ENCODE results near the gene ZMYM2. TPM values are rescaled to one million over a fixed set of nuclear protein-coding genes. Genes with fewer than 3 reads are reported as not detected.

ZMYM2 gene
- total RNA-seq, 4 donors from 2014 or later: 60.7 to 75.3 (median 68.1) TPM

- no peaks in the 10 kb centered on the region for H3K4me1 ChIP-seq
- no peak overlapping the region for H3K4me3 ChIP-seq
- H3K27ac ChIP-seq: no peak overlapping the region
- peaks cover 0 to 46% (median 12%) of the 10 kb centered on the region in 4 donors for H3K9me3 ChIP-seq
- WGBS, 2 donors: 98 to 99% methylated on average over 2 of the region's 2 CpGs
- TF ChIP-seq CTCF (IDR thresholded peaks at IDR 0.05) (no peak), POLR2A (IDR thresholded peaks at IDR 0.05) (no peak), EP300 (IDR thresholded peaks at IDR 0.05) (no peak)
- peaks cover 0 to 96% (median 0%) of the 10 kb centered on the region in 3 donors for H3K36me3 ChIP-seq
- DNase-seq (ENCODE audit: low spot score in 2 of 2): no peak
- H3K27me3 ChIP-seq: no peaks in the 10 kb centered on the region
These were observed 57.2 kb downstream of the ZMYM2 start for GRCh38 chr13:20015763-20016162.

DNA sequence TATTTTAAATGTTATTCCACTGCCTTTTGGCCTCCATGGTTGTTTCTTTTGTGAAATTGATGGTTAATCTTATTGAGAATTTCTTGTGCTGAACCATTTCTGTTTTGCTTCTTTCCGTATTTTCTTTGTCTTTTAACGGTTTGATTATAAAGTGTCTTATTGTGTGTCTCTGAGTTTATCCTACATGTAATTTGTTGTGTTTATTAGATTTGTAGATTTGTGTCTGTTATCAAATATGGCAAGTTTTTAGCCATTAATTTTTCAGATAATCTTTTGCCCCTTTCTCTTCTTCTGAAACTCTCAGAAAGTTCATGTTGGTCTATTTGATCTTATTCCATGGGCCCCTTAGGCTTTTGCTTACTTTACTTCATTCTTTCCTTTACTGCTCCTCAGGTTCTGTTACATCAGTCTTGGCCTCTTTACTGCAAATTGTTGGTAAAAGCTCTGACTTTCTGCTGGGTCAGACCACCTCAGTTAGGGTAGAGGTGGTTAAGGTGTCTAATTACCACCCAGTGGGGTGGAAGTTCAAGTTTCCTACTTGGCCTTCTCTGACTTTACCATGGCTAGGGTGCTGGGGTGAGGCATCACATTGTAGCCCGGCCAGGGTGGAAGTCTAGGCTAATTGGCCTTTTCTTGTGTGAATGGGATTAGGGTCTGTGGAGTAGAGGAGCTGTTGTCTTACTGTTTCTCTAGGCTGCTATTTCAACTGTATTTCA is 58.3 kb downstream of the ZMYM2 start:
- H3K9me3 ChIP-seq: peaks cover 0 to 46% (median 12%) of the 10 kb centered on the region in 4 donors
- H3K27ac ChIP-seq: no peak overlapping the region
- no peak for TF ChIP-seq EP300 (IDR thresholded peaks at IDR 0.05)
- TF ChIP-seq CTCF (IDR thresholded peaks at IDR 0.05): no peak
- no peak for TF ChIP-seq POLR2A (IDR thresholded peaks at IDR 0.05)
- 97 to 99% methylated on average over 3 of the region's 3 CpGs for WGBS, 2 donors
- H3K4me3 ChIP-seq: no peak overlapping the region
- peaks cover 0 to 96% (median 0%) of the 10 kb centered on the region in 3 donors for H3K36me3 ChIP-seq
- no peaks in the 10 kb centered on the region for H3K27me3 ChIP-seq
- no peak for DNase-seq (ENCODE audit: low spot score in 2 of 2)
- H3K4me1 ChIP-seq: no peaks in the 10 kb centered on the region

GRCh38 chr13:20017365-20017711 is 58.8 kb downstream of the ZMYM2 start:
- DNase-seq (ENCODE audit: low spot score in 2 of 2): no peak
- Histone ChIP-seq H3K27ac (no peak overlapping the region), H3K9me3 (peaks cover 0 to 46% (median 12%) of the 10 kb centered on the region in 4 donors), H3K27me3 (no peaks in the 10 kb centered on the region), H3K4me1 (peaks cover 0 to 3% (median 0%) of the 10 kb centered on the region in 4 donors), H3K4me3 (no peak overlapping the region), H3K36me3 (peaks cover 0 to 94% (median 0%) of the 10 kb centered on the region in 3 donors)
- WGBS, 2 donors: 94 to 100% methylated on average over 1 of the region's 1 CpG
- no peak for TF ChIP-seq POLR2A (IDR thresholded peaks at IDR 0.05)
- TF ChIP-seq CTCF (IDR thresholded peaks at IDR 0.05): no peak
- no peak for TF ChIP-seq EP300 (IDR thresholded peaks at IDR 0.05)

- Histone ChIP-seq H3K27ac (no peak overlapping the region), H3K27me3 (no peaks in the 10 kb centered on the region), H3K9me3 (peaks cover 0 to 39% (median 12%) of the 10 kb centered on the region in 4 donors), H3K4me1 (peaks cover 0 to 5% (median 0%) of the 10 kb centered on the region in 4 donors), H3K36me3 (peaks cover 0 to 84% (median 0%) of the 10 kb centered on the region in 3 donors), H3K4me3 (no peak overlapping the region)
- WGBS, 2 donors: 96 to 97% methylated on average over 2 of the region's 2 CpGs
- no peak for DNase-seq (ENCODE audit: low spot score in 2 of 2)
- TF ChIP-seq CTCF (IDR thresholded peaks at IDR 0.05) (no peak), POLR2A (IDR thresholded peaks at IDR 0.05) (no peak), EP300 (IDR thresholded peaks at IDR 0.05) (no peak)
These were observed 60.5 kb downstream of the ZMYM2 start for GRCh38 chr13:20019043-20019442.

- H3K27me3 ChIP-seq: no peaks in the 10 kb centered on the region
- peaks cover 0 to 5% (median 0%) of the 10 kb centered on the region in 4 donors for H3K4me1 ChIP-seq
- no peaks in the 10 kb centered on the region for H3K9me3 ChIP-seq
- TF ChIP-seq CTCF (IDR thresholded peaks at IDR 0.05) (no peak), EP300 (IDR thresholded peaks at IDR 0.05) (no peak), POLR2A (IDR thresholded peaks at IDR 0.05) (no peak)
- no peak overlapping the region for H3K27ac ChIP-seq
- DNase-seq (ENCODE audit: low spot score in 2 of 2): no peak
- WGBS, 2 donors: 68 to 76% methylated on average over 2 of the region's 2 CpGs
- H3K36me3 ChIP-seq: peaks cover 0 to 54% (median 0%) of the 10 kb centered on the region in 3 donors
- no peak overlapping the region for H3K4me3 ChIP-seq
These were observed 66.2 kb downstream of the ZMYM2 start for GRCh38 chr13:20024702-20025101.
